ENCODE data around the gene CREG1. TPM values are rescaled to one million over a fixed set of nuclear protein-coding genes. Genes with fewer than 3 reads are reported as not detected.

The CREG1 gene
- total RNA-seq (10 to 100 TPM; 35.0 to 48.1 (median 44.2) TPM), polyA plus RNA-seq (10 to 100 TPM; 21.4 to 39.7 TPM)

GRCh38 chr1:167553136-167554027, at the start of gene CREG1:
Gene CREG1 (minus strand): TSS chr1:167553762.
- H3K27me3 ChIP-seq, result no peaks in the 10 kb centered on the region
- WGBS, 2 donors, result 0 to 1% methylated on average over 79 to 90 of the region's 90 CpGs
- intact Hi-C loops (cut with DNase I), result no loop called here
- H3K36me3 ChIP-seq, result no peaks in the 10 kb centered on the region
- ATAC-seq (peak; percentile 96 to 98 (median 96)), DNase-seq (peak; percentile 94 to 98 (median 96)), FAIRE-seq (peak; percentile 73)
- H3K27ac ChIP-seq, result peak within 1 kb of the TSS; percentile 76 to 88 (median 82)
- H3K9me3 ChIP-seq, result no peaks in the 10 kb centered on the region
- peaks cover 4 to 18% (median 15%) of the 10 kb centered on the region in 3 donors for H3K4me1 ChIP-seq
- H3K4me3 ChIP-seq, result peak within 1 kb of the TSS; percentile 63 to 95 (median 76)
- TF ChIP-seq, protein P1, sequence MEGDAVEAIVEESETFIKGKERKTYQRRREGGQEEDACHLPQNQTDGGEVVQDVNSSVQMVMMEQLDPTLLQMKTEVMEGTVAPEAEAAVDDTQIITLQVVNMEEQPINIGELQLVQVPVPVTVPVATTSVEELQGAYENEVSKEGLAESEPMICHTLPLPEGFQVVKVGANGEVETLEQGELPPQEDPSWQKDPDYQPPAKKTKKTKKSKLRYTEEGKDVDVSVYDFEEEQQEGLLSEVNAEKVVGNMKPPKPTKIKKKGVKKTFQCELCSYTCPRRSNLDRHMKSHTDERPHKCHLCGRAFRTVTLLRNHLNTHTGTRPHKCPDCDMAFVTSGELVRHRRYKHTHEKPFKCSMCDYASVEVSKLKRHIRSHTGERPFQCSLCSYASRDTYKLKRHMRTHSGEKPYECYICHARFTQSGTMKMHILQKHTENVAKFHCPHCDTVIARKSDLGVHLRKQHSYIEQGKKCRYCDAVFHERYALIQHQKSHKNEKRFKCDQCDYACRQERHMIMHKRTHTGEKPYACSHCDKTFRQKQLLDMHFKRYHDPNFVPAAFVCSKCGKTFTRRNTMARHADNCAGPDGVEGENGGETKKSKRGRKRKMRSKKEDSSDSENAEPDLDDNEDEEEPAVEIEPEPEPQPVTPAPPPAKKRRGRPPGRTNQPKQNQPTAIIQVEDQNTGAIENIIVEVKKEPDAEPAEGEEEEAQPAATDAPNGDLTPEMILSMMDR (IDR thresholded peaks at IDR 0.05), result no peak

- Histone ChIP-seq H3K27ac (no peak overlapping the region), H3K9me3 (no peaks in the 10 kb centered on the region), H3K27me3 (no peaks in the 10 kb centered on the region), H3K4me3 (no peak overlapping the region), H3K4me1 (peaks cover 0 to 6% (median 0%) of the 10 kb centered on the region in 3 donors), H3K36me3 (no peaks in the 10 kb centered on the region)
- FAIRE-seq, result no peak
- intact Hi-C loops (cut with DNase I), result loop anchor here in 1 of 3 donors (10.0 kb wide), 1 partner anchor 82 kb away; no protein-coding TSS in a partner anchor
- 73 to 90% methylated on average over 8 of the region's 8 CpGs for WGBS, 2 donors
- DNase-seq, result no peak
- TF ChIP-seq, protein P1 (IDR thresholded peaks at IDR 0.05), result no peak
- ATAC-seq, result no peak
These were observed 49.3 kb upstream of the CREG1 start for GRCh38 chr1:167602840-167603239.

DNA sequence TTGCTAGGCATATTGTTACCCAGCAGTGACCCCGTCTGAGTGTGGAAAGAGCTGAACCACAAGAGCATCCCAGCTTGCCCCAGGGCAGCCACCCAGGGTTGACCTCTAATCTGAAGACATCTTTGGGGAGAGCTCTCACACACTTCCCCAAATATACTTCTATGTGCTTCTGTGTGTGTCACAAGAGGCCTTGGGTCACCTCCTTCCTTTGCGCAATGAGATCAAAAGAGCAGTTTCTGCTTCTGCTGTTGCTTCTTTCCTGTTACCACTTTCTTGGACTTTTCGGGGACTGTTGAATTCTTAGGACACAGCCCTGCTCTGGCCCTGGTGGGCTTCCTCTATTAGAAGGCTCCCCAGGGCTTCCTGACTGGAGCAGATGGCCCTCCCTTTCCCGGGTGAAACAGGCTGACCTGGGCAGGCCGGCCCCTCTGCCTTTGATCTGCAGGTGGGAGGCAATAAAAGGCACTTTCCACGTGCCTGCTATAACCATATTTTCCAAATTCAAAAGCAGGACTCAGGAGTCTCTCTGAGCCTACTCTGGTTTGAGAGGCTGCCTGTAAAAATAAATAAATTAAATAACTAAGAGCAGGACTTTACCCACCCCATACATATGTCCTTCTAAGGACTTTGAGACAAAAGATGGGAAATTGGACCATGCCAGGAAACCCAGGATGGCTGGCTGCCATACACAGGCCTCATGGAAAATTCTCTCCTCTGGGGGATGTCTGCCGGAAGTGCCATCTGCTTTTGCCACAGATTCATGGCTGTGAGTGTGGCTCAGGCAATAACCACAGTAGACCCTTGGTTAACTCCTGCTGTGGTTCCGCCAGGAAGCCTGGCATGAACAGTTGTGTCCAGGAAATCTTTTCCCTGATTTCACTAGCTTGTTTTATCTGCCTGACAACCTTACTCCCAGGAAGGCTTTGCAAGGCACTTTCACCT, 48.2 kb upstream of the CREG1 start:
- peak in 3 of 4 donors; percentile 45 to 80 (median 76) for ATAC-seq
- DNase-seq, result peak in 1 of 6 donors; percentile 33
- intact Hi-C loops (cut with DNase I), result loop anchor here in 1 of 3 donors (10.0 kb wide), 1 partner anchor 83 kb away; no protein-coding TSS in a partner anchor
- peaks cover 0 to 6% (median 0%) of the 10 kb centered on the region in 3 donors for H3K4me1 ChIP-seq
- no peaks in the 10 kb centered on the region for H3K9me3 ChIP-seq
- TF ChIP-seq, protein P1 (IDR thresholded peaks at IDR 0.05), result no peak
- H3K27ac ChIP-seq, result peak overlapping the region in 1 of 4 donors; percentile 18
- peaks cover 0 to 4% (median 0%) of the 10 kb centered on the region in 4 donors for H3K27me3 ChIP-seq
- no peaks in the 10 kb centered on the region for H3K36me3 ChIP-seq
- WGBS, 2 donors, result 76 to 80% methylated on average over 8 of the region's 8 CpGs
- no peak for FAIRE-seq
- H3K4me3 ChIP-seq, result no peak overlapping the region

- H3K36me3 ChIP-seq, result no peaks in the 10 kb centered on the region
- no peaks in the 10 kb centered on the region for H3K9me3 ChIP-seq
- ATAC-seq (peak in 3 of 4 donors; percentile 64 to 85 (median 85)), DNase-seq (peak in 1 of 6 donors; percentile 16), FAIRE-seq (peak; percentile 17)
- WGBS, 2 donors, result 14 to 20% methylated on average over 5 of the region's 5 CpGs
- H3K4me1 ChIP-seq, result peaks cover 0 to 6% (median 0%) of the 10 kb centered on the region in 3 donors
- no peak overlapping the region for H3K27ac ChIP-seq
- H3K27me3 ChIP-seq, result peaks cover 0 to 4% (median 0%) of the 10 kb centered on the region in 4 donors
- intact Hi-C loops (cut with DNase I), result loop anchor here in 2 of 3 donors (10.0 kb wide), 1 partner anchor 85 kb away; no protein-coding TSS in a partner anchor
- TF ChIP-seq, protein P1 (IDR thresholded peaks at IDR 0.05), result no peak
- H3K4me3 ChIP-seq, result no peak overlapping the region
These were observed 46.5 kb upstream of the CREG1 start for GRCh38 chr1:167599957-167600581.
